Measurements from ENCODE around the gene PKLR.

DNA sequence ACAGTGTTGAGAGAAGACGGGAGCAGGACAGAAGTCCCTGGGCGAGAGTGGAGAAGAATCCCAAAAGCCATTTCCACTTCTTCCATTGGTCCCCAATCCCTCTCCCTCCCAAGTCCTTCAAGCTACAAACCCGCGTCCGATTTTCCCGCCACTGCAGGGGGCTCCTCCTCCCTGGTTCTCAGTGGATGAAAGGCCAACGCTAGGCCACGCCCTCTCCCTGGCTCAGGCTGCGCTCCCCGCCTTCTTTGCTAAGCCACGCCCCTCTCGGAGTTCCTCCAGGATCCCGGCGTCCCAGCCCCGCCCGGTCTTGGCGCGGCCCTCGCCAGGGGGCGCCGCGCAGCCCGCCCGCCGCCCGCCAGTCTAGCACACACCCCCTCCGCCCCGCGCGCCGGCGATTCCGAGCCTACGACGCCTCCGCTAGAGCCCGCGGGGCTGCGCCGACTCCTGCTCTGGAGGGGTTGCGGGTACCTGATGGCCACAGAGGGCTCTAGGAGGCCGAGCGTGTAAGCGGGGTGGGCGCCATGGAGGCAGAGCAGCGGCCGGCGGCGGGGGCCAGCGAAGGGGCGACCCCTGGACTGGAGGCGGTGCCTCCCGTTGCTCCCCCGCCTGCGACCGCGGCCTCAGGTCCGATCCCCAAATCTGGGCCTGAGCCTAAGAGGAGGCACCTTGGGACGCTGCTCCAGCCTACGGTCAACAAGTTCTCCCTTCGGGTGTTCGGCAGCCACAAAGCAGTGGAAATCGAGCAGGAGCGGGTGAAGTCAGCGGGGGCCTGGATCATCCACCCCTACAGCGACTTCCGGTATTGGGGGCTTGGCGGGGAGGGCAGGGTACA, 24.0 kb downstream of the PKLR start, which contains the start of gene HCN3:
- no peak for TF ChIP-seq EP300 (IDR thresholded peaks at IDR 0.05; ENCODE audit: borderline replicate concordance in 1 of 2, low read depth in 1 of 2, low read length in 1 of 2)
- TF ChIP-seq, protein P1, sequence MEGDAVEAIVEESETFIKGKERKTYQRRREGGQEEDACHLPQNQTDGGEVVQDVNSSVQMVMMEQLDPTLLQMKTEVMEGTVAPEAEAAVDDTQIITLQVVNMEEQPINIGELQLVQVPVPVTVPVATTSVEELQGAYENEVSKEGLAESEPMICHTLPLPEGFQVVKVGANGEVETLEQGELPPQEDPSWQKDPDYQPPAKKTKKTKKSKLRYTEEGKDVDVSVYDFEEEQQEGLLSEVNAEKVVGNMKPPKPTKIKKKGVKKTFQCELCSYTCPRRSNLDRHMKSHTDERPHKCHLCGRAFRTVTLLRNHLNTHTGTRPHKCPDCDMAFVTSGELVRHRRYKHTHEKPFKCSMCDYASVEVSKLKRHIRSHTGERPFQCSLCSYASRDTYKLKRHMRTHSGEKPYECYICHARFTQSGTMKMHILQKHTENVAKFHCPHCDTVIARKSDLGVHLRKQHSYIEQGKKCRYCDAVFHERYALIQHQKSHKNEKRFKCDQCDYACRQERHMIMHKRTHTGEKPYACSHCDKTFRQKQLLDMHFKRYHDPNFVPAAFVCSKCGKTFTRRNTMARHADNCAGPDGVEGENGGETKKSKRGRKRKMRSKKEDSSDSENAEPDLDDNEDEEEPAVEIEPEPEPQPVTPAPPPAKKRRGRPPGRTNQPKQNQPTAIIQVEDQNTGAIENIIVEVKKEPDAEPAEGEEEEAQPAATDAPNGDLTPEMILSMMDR (IDR thresholded peaks at IDR 0.05) = peak; percentile 70
- TF ChIP-seq GATA2 (CRISPR knock-in tag; IDR thresholded peaks at IDR 0.05) = no peak
- TF ChIP-seq CHD2 (IDR thresholded peaks at IDR 0.05; ENCODE audit: low read length, partially characterized antibody) = peak; percentile 9
- TF ChIP-seq POLR2AphosphoS5 (IDR thresholded peaks at IDR 0.05; ENCODE audit: low read depth, low read length) = 0 out of 2 replicates have a peak, but pooled peaks have one; percentile 28
- TF ChIP-seq RFX5 (IDR thresholded peaks at IDR 0.05; ENCODE audit: low read length) = no peak
- TF ChIP-seq, protein P2, sequence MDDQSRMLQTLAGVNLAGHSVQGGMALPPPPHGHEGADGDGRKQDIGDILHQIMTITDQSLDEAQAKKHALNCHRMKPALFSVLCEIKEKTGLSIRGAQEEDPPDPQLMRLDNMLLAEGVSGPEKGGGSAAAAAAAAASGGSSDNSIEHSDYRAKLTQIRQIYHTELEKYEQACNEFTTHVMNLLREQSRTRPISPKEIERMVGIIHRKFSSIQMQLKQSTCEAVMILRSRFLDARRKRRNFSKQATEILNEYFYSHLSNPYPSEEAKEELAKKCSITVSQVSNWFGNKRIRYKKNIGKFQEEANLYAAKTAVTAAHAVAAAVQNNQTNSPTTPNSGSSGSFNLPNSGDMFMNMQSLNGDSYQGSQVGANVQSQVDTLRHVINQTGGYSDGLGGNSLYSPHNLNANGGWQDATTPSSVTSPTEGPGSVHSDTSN (IDR thresholded peaks at IDR 0.05) = no peak
- TF ChIP-seq, protein P3, sequence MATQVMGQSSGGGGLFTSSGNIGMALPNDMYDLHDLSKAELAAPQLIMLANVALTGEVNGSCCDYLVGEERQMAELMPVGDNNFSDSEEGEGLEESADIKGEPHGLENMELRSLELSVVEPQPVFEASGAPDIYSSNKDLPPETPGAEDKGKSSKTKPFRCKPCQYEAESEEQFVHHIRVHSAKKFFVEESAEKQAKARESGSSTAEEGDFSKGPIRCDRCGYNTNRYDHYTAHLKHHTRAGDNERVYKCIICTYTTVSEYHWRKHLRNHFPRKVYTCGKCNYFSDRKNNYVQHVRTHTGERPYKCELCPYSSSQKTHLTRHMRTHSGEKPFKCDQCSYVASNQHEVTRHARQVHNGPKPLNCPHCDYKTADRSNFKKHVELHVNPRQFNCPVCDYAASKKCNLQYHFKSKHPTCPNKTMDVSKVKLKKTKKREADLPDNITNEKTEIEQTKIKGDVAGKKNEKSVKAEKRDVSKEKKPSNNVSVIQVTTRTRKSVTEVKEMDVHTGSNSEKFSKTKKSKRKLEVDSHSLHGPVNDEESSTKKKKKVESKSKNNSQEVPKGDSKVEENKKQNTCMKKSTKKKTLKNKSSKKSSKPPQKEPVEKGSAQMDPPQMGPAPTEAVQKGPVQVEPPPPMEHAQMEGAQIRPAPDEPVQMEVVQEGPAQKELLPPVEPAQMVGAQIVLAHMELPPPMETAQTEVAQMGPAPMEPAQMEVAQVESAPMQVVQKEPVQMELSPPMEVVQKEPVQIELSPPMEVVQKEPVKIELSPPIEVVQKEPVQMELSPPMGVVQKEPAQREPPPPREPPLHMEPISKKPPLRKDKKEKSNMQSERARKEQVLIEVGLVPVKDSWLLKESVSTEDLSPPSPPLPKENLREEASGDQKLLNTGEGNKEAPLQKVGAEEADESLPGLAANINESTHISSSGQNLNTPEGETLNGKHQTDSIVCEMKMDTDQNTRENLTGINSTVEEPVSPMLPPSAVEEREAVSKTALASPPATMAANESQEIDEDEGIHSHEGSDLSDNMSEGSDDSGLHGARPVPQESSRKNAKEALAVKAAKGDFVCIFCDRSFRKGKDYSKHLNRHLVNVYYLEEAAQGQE (IDR thresholded peaks at IDR 0.05; ENCODE audit: low read depth, low read length) = 0 out of 2 replicates have a peak, but pooled peaks have one; percentile 28
- TF ChIP-seq, protein P4, sequence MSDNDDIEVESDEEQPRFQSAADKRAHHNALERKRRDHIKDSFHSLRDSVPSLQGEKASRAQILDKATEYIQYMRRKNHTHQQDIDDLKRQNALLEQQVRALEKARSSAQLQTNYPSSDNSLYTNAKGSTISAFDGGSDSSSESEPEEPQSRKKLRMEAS (IDR thresholded peaks at IDR 0.05; ENCODE audit: low read depth) = peak; percentile 59
- TF ChIP-seq SMC3 (IDR thresholded peaks at IDR 0.05; ENCODE audit: low read depth, low read length) = peak; percentile 73
